SW480 (cell line): ENCODE measurements around the gene RUNDC3A.

ENCODE experiments used
- DNase-seq: peaks from one replicate; pipeline ENCODE4 v3.0.0-alpha.2; 2016; ENCODE audit warnings: low spot score

The RUNDC3A gene

GRCh38 chr17:44308320-44308818 lies at the start of gene RUNDC3A:
RUNDC3A (plus strand) TSS chr17:44308601; CDS start chr17:44308833, 232 bp downstream.
- peak; percentile 74 for DNase-seq

GRCh38 chr17:44258811-44259351 lies 49.5 kb upstream of the RUNDC3A start:
- no peak for DNase-seq

DNA sequence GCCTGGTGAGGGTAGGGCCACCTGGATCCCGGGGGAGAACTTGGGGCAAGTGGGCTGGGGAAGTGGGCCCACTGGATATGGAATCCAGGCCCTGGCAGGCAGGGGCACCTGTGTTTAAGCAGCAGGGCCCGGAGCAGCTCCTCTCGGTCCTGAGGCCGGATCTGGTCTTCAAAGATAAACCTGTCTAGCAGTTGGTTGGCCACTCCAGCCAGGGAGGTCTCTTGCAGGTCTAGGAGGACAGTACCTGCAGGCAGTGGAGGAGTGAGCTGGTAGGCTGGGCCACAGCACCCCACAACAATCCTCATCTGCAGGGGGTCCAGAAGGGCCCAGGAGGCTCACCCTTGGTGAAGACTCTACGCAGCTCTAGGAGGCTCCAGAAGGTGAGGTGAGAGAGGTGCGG lies 48.1 kb upstream of the RUNDC3A start:
- DNase-seq: no peak

DNA sequence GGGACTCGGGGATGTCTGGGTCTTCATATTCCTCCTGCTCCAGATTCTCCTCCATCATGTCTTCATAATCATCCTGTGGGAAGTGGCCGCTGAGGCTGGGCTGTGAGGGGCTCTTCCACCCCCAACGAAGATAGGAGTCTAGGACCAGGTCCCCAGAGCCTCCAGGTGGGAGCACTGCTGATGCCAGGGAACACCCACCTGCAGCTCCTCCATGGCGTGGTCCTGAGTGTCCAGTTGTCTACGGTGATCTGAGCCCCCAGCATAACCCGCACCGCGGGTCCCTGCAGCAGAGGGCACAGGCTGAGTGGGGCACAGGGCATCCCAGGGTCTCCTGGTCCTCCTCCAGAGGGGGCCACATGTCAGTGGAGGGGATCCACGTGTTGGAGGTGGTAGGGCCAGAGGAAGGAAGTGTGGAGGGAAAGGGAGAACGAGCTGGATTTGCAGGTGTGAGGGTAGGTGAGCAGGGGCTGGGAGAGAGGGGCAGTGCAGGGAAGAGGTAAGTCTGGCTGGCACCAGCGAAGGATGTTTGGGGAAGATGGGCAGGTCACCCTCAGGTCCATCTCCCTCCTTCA lies 45.7 kb upstream of the RUNDC3A start:
- DNase-seq: no peak

DNA sequence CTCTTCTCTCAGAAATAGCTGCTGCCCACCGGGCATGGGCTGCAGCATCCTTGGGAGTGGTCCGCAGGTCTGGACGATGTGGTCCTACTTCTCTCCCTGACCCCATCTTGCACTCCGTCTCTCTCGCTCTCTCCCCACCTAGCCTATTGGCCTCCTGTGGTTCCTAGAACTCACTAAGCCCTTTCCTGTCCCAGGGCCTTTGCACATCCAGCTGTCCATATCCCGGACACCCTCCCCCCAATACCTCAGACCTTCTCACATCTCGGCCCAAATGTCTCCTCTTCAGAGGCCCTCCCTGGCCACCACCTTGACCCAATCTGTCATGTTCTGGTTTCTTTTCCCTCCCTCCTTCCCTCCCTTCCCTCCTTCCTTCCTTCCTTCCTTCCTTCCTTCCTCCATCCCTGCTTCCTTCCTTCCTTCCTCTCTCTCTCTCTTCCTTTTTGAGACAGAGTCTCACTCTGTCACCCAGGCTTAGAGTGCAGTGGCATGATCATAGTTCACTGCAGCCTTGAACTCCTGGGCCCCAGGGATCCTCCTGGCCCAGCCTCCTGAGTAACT lies 45.0 kb upstream of the RUNDC3A start:
- no peak for DNase-seq

DNA sequence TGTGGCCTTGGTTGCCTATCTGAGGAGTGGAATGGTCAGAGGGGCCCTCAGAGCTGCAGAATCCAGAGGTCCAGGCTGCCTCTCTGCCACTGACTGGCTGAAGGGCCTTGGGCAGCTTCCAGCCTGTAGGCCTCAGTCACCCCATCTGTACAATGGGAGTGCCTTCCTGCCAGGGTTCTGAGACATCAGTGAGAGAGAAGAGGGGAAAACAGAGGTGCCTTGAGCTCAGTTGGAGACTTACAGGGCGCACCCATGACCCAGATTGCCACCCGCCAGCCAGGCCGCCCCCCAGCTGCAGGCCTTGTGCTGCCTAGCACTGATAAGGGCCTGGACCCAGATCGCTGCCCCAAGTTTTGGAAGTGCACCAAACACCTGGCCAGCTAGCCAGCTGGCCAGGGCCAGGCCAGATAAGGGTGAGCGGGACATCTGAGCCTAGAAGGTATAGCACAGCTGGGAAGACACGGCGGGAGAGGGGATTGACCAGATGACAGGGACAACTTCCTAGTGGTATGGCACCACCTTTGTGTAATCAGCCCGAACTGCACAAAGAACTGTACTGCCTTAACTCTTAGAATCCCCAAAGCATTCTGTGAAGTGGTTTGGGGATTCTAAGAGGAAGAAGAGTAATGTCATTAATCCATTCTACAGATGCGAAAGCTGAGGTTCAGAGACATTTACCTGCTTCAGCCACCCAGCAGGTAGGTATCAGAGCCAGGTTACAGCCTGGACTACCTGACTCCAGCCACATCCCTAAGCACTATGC lies 41.8 kb upstream of the RUNDC3A start:
- DNase-seq: no peak

GRCh38 chr17:44267165-44267455 lies 41.3 kb upstream of the RUNDC3A start:
- no peak for DNase-seq

GRCh38 chr17:44267818-44268490 lies 40.4 kb upstream of the RUNDC3A start, which contains the start of gene SLC4A1:
SLC4A1 (minus strand) TSS chr17:44268135; CDS start chr17:44262866, 5,269 bp downstream.
- DNase-seq: no peak

- no peak for DNase-seq
Observed at GRCh38 chr17:44268709-44269534, 39.5 kb upstream of the RUNDC3A start.

- DNase-seq: no peak
Observed at GRCh38 chr17:44269535-44270240, 38.7 kb upstream of the RUNDC3A start.

DNA sequence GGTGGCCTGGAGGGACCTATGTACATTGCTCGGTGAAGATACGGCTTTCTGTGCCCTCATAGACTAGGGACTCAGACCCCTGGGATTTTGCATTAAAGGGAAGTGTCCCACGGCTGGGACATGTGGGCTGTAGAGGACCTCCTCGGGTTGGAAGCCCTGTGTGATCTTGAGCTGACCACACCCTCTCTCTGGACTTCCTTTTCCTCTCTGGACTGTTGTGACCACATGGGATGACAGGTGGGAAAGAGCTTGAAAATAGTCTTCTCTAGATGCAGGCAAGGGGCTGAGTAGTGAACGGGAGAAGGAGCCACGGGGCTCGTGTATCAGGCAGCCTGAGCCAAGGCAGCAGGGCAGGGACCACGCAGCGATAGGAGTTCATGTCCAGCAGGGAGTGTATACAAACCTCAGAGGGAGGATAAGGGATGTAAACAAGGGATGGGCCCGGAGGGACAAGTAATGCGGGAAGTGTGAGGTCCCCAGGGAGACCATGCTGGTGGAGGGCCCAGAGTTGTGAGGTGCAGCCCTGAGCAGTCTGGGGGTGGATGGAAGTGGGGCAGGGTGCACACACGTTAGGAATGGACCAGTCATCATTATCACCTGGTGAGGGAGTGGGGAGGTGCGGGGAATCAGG lies 36.0 kb upstream of the RUNDC3A start:
- DNase-seq: no peak

DNA sequence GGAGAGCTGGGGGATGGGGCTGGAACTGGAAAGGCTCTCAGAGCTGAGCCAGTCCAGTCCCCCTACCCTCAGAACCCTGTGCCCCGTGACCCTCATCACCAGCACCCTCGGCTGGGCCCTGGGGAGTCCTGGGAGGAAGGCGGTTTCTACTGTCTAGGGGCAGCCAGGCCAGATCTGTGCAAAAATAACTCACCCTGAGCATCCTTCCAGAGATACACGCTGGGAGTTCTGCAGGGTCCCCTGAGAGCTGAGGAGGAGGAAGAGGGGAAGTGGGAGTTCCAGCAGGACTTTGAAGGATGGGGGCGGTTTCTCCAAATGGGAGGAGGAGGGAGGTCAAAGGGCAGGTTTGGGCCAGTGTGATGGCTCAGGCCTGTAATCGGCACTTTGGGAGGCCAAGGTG lies 35.4 kb upstream of the RUNDC3A start:
- no peak for DNase-seq

- no peak for DNase-seq
Observed at GRCh38 chr17:44273607-44274006, 34.8 kb upstream of the RUNDC3A start.

DNA sequence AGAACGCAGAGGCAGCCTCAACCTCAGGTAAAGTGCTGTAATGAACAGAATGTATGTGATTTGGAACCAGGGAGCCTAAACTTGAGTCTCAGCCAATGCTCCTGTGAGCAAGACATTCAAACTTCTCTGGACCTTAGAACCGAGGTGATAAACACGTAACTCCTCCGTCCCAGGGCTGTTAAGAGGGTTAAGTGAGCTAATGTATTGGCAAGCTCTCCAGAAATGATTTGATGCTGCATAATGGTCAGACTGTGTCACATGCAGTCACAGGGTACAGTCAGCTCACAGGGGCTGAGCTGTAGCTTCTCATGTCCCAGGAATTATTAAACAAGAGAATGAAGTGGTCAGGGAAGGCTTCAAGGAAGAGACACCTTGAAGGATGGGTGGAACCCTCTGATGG lies 30.4 kb upstream of the RUNDC3A start:
- no peak for DNase-seq

GRCh38 chr17:44279346-44279665 lies 29.1 kb upstream of the RUNDC3A start:
- DNase-seq: no peak

- DNase-seq: peak; percentile 80
Observed at GRCh38 chr17:44279666-44280391, 28.6 kb upstream of the RUNDC3A start.

DNA sequence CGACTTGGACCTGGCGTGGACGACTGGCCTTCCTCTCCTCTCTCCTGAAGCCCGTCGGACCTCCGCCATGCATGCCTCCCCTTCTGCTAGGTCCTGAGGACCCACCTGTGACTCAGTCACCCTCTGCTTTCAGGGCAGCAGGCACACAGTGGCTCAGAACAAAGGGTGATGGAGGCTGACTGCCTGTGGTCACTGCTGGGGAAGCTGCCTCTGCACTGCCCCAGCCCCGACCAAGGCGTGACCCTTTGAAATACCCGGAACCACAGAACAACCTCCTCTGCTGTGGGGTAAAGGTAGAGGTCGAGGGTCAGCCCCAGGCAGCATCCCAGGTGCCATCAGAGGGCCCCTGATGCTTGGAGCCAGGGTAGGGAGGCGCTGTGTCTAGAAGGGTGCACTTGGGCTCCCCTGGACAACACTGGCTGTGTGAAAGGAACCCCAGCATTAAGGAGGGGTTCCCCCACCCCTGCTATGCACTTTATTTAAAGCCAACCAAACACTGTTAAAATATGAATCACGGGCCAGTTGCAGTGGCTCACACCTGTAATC lies 27.9 kb upstream of the RUNDC3A start:
- no peak for DNase-seq

DNA sequence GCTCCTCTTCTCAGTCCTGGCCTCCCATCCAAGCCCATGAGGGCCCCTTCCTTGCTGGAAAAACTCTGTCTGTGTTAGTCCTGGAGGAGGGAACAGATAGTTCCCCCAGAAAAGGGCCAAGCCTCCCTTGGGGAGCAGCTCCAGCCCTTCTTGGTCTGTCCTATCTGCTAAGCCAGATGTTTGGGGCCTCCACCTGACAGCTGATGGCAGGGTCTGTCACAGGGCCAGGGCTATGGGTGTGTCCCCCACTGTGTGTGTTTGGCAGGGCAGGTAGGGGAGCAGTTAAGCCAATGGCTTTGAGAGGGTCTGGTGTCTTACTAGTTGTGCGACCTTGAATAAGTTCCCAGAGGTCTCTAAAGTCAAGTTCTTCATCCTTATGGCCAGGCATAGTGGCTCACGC lies 26.8 kb upstream of the RUNDC3A start:
- DNase-seq: no peak

- DNase-seq: no peak
Observed at GRCh38 chr17:44282264-44282663, 26.1 kb upstream of the RUNDC3A start.
